ENCODE results near the gene NPM1. TPM values are rescaled to one million over a fixed set of nuclear protein-coding genes. Genes with fewer than 3 reads are reported as not detected.

The NPM1 gene
- over 10,000 TPM in 1 of 4 donors, 1,000 to 10,000 TPM in 3; 1,265 to 21,851 (median 1,493) TPM for total RNA-seq

GRCh38 chr5:171387345-171387969 is at the start of gene NPM1:
TSS of gene NPM1 (plus strand) at chr5:171387849. CDS start at chr5:171387949, 100 bp downstream.
- Histone ChIP-seq H3K4me1 (peaks cover 0 to 13% of the 10 kb centered on the region in 2 donors), H3K36me3 (no peaks in the 10 kb centered on the region), H3K4me3 (peak within 1 kb of the TSS; percentile 84 to 91), H3K27me3 (no peaks in the 10 kb centered on the region), H3K27ac (peak within 1 kb of the TSS; percentile 93 to 97), H3K9me3 (no peaks in the 10 kb centered on the region)
- peak; percentile 98 for DNase-seq
- peak; percentile 78 to 84 for TF ChIP-seq POLR2A (IDR thresholded peaks at IDR 0.05)
- peak in 1 of 4 experiments; percentile 4 for TF ChIP-seq CTCF (IDR thresholded peaks at IDR 0.05)
- intact Hi-C loops (cut with DNase I; ENCODE audit: low total_unique reads): no loop called here

GRCh38 chr5:171340042-171340441 is 47.6 kb upstream of the NPM1 start:
- Histone ChIP-seq H3K27me3 (no peaks in the 10 kb centered on the region), H3K4me1 (no peaks in the 10 kb centered on the region), H3K9me3 (no peaks in the 10 kb centered on the region), H3K4me3 (no peak overlapping the region), H3K27ac (no peak overlapping the region), H3K36me3 (no peaks in the 10 kb centered on the region)
- intact Hi-C loops (cut with DNase I; ENCODE audit: low total_unique reads): no loop called here
- TF ChIP-seq POLR2A (IDR thresholded peaks at IDR 0.05) (no peak), CTCF (IDR thresholded peaks at IDR 0.05) (no peak)
- DNase-seq: no peak

GRCh38 chr5:171340491-171340890 is 47.2 kb upstream of the NPM1 start:
- intact Hi-C loops (cut with DNase I; ENCODE audit: low total_unique reads): no loop called here
- Histone ChIP-seq H3K9me3 (no peaks in the 10 kb centered on the region), H3K27ac (no peak overlapping the region), H3K4me3 (no peak overlapping the region), H3K4me1 (no peaks in the 10 kb centered on the region), H3K27me3 (no peaks in the 10 kb centered on the region), H3K36me3 (no peaks in the 10 kb centered on the region)
- no peak for TF ChIP-seq CTCF (IDR thresholded peaks at IDR 0.05)
- no peak for TF ChIP-seq POLR2A (IDR thresholded peaks at IDR 0.05)
- DNase-seq: no peak

GRCh38 chr5:171342362-171343111 is 45.1 kb upstream of the NPM1 start:
- Histone ChIP-seq H3K9me3 (no peaks in the 10 kb centered on the region), H3K36me3 (no peaks in the 10 kb centered on the region), H3K4me3 (no peak overlapping the region), H3K27me3 (no peaks in the 10 kb centered on the region), H3K27ac (no peak overlapping the region), H3K4me1 (no peaks in the 10 kb centered on the region)
- no peak for DNase-seq
- TF ChIP-seq CTCF (IDR thresholded peaks at IDR 0.05) (peak in 1 of 4 experiments; percentile 24), POLR2A (IDR thresholded peaks at IDR 0.05) (no peak)
- intact Hi-C loops (cut with DNase I; ENCODE audit: low total_unique reads): no loop called here

GRCh38 chr5:171344936-171345608 is 42.6 kb upstream of the NPM1 start:
- no peak overlapping the region for H3K4me3 ChIP-seq
- H3K27me3 ChIP-seq: no peaks in the 10 kb centered on the region
- no peak for DNase-seq
- H3K4me1 ChIP-seq: no peaks in the 10 kb centered on the region
- TF ChIP-seq POLR2A (IDR thresholded peaks at IDR 0.05) (no peak), CTCF (IDR thresholded peaks at IDR 0.05) (no peak)
- H3K27ac ChIP-seq: no peak overlapping the region
- H3K9me3 ChIP-seq: no peaks in the 10 kb centered on the region
- intact Hi-C loops (cut with DNase I; ENCODE audit: low total_unique reads): no loop called here
- H3K36me3 ChIP-seq: no peaks in the 10 kb centered on the region

Measured in uterus (tissue), 4 donors.